ENCODE results near the gene SYVN1.
A peak's percentile ranks its signal among the peaks of the same experiment; 100 is the strongest.
"Not testable (repeated sequence)": the region's sequence is repeated elsewhere in the genome, so short reads cannot be mapped to it uniquely, and the experiment has no call there.

SYVN1 gene

DNA sequence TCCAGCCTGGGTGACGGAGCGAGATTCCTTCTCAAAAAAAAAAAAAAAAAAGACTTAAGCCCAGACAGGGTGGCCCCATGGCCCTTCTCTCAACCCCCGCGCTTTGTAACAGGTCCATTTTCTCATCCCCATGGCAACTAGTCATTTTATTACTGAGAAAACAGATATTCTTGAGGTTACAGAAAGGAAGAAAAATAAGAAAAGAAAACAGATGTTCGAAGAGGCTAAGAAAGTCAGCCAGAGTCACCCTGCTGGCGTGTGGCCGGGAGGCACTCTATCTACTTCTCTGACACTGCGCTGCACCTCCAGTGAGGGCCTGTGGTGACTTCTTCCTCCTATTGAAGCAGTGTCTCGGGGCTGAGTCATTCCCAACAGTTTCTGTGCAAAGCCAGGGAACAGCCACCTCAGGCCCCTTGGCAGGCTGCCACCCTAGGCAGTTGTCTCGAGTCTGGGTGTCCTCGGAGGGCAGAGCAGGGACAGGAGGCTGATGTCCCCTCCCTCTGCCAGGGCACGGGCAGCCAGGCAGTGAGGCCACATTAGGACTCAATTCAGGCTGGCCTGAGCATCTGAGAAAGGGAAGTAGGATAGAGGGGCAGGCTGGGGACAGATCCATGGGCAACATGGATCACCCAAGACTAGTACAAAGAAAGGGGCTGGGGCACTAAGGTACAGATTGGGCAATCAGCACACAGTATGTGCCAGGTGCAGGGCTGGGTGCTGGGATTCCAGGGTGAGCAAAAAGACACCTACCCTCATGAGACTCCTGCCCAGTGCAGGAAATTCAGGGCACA, 16.4 kb upstream of the SYVN1 start:
- DNase-seq, result no peak

DNA sequence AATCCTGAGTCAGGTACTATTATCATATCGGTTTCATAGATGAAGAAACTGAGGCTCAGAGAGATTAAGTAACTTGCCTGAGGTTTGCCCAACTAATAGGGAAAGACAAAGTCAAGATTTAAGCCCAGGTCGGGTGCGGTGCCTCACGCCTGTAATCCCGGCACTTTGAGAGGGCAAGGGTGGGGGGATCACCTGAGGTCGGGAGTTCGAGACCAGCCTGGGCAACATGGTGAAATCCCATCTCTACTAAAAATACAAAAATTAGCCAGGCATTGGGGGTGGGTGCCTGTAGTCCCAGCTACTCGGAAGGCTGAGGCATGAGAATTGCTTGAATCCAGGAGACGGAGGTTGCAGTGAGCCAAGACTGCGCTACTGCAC, 15.8 kb upstream of the SYVN1 start:
- DNase-seq, result not testable (repeated sequence)

GRCh38 chr11:65148657-65149056, 14.3 kb upstream of the SYVN1 start:
- DNase-seq, result no peak

DNA sequence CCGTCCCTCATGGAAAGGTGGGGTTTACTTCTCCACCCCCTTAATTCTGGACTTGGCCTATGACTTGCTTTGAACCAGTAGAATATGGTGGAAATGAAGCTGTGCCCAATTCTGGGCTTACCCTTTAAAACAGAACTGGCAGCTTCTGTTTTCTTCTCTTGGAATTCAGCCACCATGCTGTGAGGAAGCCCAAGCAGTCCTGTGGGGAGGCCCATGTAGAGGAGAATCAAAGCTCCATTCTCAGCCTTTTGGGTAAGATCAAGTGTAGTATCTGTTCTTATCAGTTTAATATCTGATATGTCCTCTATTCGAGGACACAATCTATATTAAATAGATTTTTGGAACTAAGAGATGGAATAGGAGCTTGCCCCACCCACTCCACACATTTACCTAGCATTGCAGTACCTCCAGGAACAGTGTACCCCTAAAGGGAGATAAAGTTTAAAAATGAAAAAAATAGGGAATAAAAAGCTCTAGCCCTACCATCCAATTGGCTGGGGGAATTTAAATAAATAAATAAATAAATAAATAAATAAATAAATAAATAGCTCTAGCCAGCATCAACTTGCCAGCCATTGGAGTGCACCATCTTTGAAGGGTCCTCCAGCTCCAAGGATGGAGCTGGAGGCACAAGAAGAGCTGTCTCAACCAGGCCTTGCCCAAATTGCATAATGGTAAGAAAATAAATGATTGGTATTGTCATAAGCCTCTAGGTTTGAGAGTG, 13.2 kb upstream of the SYVN1 start:
- no peak for DNase-seq

DNA sequence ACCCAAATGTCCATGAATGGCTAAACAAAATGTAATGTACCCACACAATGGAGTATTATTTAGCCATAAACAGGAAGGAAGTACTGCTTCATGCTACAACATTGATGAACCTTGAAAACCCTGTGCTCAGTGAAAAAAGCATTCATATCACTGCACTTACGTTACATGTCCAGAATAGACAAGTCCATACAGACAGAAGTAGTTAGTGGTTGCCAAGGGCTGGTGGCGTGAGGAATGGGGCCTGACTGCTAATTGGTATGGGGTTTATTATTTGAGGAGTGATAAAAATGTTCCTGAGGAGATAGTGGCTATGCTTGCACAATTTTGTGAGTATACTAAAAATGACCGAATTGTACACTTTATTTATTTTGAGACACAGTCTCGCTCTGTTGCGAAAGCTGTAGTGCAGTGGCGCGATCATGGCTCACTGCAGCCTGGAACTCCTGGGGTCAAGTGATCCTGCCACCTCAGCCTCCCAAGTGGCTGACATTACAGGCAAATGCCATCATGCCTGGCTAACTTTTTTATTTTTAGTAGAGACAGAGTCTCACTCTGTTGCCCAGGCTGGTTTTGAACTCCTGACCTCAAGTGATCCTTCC, 7.7 kb upstream of the SYVN1 start:
- DNase-seq, result no peak

GRCh38 chr11:65136515-65137096, 2.3 kb upstream of the SYVN1 start:
- DNase-seq, result no peak

- DNase-seq, result no peak
These were observed 1.4 kb upstream of the SYVN1 start for GRCh38 chr11:65135633-65136145.

DNA sequence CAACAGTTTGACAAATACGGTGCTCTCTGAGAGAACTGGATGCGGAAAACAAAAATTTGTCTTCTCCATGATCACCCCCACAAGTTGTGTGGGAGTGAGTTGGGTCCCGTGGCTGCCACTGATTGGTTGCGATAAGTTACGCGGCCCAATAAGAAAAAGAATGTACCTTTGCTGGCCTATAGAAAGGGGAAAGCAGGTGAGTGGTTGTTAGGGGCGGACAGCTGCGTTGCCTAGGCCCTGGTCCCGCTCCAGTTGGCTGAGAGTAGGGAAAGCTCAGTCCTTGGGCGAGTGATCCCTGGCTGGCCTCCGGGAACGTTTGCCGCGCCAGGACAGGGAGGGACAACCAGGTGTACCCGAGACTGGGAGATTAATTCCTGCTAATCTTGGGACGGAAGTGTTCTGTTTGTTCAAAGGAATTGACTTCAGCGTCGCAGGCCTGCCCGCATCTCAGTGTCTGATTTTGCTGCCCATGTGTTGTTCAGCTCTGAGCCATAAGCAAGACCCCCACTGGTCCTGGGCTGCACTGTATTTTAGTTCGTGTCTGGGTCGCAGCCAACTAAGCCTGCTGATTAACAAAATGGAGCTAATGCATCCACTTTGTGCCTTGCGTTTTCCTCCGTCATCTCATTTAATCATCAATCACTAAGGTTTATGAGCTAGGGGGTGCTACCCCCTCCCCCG, 773 bp upstream of the SYVN1 start:
- peak; percentile 50 to 71 (median 63) for DNase-seq

DNA sequence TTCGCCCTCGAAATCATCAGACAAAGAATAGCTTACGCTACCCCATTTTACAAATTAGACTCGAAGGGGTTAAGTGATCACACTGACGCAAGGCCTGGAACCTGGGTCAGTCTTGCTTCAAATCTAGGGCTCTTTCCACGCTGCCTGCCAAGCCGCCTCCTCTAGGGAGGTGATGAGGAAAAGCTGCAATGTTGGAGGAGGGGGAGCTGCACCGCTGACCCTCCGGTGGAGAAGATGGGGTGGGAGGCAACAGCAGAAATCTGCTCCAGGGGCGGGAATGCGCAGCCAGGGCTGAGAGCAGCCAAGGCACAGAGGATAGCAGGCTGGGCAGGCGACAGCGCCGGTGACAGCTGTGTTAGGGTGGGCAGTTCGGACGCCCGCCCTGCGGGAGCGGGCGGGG, 595 bp downstream of the SYVN1 start:
- no peak for DNase-seq

GRCh38 chr11:65132988-65133700, 1.2 kb downstream of the SYVN1 start:
- DNase-seq, result peak in 1 of 4 experiments; percentile 13

DNA sequence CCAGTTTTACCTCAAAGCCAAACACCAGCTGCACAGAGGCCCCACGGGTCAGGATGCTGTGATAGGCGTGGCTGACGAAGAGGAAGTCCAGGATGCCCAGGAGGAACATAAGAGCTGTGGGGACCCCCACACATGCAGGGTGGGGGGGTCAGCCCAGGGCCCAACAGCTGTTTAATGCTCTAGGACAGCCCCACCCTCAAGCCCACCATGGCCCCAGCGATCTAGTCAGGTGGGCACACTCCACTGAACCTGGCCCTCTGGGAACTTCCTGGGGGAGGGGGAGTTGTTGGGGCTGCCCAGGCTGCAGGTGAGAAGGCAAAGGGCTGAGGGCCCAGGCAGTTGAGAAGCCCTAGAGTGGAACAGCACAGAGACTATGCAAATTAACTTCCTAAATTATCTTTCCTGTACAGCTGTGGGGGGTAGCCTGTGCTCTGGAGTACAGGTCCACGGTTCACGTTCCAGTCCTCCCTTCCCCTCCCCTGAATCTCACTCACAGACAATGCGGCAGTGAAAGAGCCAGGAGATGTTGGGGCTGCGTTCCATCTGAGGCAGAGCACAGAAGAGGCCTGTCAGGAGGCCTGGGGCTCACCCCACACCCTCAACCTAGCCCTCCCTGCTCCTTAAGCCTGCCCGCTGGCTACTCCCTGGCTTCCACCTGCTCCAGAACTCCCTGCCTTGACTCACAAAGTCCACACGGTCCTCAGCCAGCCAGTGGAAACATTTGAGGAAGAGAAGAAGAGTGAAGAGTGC, 1.9 kb downstream of the SYVN1 start:
- no peak for DNase-seq

GRCh38 chr11:65131895-65132237, 2.5 kb downstream of the SYVN1 start:
- DNase-seq, result no peak

DNA sequence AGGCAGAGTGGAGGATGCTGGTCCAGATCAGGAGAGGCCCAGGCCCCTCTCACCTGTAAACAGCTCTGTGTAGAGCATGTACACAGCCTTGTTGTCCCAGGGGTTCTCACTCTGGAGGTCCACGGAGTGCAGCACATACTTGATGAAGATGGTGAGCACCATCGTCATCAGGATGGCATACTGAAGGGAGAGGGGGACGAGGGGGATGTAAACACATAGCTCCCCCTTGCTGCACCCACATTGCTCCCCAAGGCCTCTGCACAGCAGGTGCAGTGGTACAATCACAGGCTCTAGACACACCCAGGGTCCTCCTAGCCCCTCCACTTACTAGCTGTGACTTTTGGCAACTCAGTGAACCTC, 2.9 kb downstream of the SYVN1 start:
- no peak for DNase-seq

DNA sequence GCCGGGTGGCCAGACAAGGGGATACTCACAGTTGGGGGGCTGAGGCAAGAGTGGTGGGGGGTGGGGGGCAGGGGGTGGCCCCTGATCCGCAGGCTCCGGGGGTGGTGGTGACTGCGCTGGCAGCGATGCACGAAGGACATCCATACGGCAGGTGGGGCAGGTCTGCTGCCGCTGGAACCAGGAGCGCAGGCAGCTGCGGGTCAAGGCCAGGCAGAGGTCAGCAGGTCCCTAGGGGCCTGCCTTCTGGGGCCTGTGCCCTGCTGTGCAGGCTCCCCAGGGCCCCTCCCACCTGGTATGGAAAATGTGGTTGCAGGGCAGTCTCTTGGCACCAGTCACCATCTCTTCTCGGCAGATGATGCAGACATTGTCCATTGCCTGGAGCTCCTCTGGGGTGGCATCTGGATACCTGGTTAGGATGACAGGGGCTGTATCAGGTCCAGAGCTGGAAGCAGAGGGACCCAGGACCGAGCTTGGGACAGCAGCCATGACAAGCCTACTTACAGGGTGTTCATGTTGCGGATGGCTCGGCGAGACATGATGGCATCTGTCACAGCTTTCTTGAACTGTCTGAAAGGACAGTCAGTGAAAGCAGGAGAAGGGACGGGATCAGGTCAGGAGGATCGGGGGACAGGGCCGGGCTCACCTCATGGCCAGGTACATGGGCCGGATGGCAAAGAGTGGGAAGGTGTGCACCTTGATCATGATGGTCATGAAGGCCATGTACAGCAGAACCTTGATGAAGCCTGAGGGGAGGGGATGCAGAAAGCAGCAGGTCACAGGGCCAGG, 3.5 kb downstream of the SYVN1 start:
- DNase-seq, result no peak

DNA sequence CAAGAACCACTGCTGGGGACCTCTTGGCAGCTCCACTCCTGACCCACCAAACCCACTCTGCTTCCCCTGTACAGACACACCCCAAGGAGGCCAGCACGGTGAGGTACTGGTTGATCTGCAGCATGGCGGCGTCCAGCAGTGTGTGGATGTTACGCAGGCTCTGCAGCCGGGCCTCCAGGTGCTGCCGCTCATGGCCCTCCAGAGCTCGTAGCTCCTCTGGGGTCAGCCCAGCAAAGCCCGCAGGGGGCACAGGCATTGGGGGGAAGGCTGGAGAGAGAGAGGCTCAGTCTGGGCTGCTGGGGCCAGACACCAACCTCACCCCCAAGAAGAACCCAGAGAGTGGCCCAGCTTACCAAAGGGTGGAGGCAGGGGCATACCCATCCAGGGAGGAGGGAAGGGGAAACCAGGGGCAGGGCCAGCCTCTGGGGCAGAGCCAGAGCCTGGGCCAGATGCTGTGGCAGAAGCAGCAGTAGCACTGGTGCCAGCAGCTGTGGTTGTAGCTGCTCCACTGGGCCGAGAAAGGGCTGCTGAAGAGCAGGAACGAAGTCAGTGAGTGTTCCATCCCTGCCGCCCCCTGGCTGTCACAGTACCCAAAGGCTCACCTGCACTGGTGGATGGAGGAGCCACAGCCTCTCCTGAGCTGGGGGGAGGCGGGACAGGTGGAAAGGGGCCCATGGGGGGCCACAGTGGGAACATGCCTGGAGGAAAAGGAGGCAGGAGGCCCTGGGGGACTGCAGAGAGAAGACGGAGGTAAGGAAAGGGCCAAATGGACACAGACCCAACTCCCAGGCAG, 4.5 kb downstream of the SYVN1 start:
- no peak for DNase-seq

DNA sequence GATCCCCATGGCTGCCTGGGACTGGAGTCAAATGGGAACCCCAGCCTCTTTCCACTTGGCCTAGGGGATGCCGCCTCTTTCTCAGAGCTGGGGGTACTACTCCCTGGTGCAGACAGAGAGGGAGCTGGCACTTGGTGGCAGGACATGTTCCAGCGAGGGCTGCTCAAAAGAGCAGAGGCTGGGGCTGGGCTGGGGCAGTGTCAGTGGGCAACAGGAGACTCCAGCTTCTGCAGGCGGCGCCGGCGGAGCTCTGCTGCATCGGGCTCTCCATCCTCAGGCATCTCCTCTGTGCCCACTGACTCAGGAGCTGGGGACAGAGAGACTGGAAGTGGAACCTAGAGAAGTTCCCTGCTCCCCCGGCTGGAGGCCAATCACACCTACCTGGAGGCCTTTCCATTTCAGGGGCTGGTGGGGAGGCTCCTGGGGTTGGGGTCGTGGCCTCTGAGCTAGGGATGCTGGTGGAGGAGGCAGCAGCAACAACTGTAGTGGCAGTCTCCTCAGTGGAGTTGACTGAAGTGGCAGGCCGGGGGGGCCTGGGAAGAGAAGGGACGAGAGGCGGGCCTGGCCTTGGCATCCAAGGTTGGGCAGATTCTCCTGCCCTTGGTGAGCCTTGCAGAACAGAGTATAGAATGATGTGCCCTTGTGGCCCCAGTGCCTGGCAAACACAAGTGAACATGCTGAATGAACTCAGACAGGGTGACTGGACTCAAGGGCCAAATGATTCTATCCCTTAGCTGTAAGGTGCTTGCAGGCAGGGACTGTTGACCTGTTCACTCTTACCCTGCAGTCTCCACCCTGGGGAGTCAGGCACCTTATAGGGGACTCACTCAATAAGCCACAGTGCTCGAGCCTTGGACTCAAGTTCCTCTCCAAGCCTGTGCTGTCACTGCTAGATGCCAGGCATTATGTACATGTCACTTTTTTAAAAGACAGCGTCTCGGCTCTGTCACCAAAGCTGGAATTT, 5.9 kb downstream of the SYVN1 start:
- DNase-seq, result no peak

DNA sequence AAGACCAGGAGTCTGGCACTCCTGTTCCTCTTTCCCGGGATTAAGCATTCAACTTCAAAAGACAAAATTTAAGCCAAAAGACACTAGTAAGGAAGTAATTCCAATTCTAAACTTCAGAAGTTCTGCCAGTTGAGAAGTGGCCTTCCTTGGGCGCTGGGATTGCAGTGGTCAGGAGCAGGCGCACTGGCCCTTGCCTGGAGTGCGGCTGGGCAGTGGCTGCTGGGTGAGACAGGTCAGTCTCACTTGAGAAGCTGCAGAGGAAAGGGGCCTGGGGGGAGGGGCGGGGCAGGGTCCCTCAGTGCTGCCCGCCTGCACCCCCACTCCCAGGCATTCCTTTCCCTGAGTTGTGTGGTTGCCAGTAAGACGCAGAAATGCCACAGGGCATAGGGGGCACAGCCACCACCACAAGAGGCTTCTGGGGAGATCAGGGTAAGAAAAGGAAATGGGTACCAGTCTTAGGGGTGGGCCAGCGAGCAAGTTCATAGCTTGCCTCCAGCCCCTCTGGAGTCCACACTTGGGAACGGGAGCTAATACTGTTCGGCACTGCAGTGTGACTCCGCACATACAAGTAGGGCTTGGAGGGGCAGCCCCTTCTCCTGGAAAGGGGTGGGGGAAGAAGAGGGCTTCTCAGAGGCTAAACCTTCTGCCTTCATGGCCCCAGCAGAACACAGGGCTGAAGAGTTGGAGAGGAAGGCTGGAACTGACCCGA, 6.7 kb downstream of the SYVN1 start:
- no peak for DNase-seq
